K562 (cell line): ENCODE results near the gene SAE1. TPM values are rescaled to one million over a fixed set of nuclear protein-coding genes. Genes with fewer than 3 reads are reported as not detected.

Experiments used
- CBX1 ChIP-seq: sonication (generic); IDR thresholded peaks from 2 replicates; pipeline ENCODE4 v1.6.1; 2016; ENCODE audit warnings: antibody characterized with exemption, low read depth, mild to moderate bottlenecking
- FOXA1 ChIP-seq: fragments of 450-650 bp; IDR thresholded peaks from 2 replicates; pipeline ENCODE4 v1.6.1; 2016; ENCODE audit warnings: mild to moderate bottlenecking, borderline replicate concordance
- HES1 ChIP-seq: fragments of 450-650 bp; IDR thresholded peaks from 2 replicates; pipeline ENCODE4 v1.6.1; 2016; ENCODE audit warnings: low read depth, mild to moderate bottlenecking, moderate library complexity
- KDM2B ChIP-seq: fragments of 250-450 bp; sonication (Bioruptor Pico); IDR thresholded peaks from 2 replicates; pipeline ENCODE4 v1.8.0; 2021; ENCODE audit warnings: mild to moderate bottlenecking, moderate library complexity
- RREB1 ChIP-seq: fragments of 250-450 bp; sonication (Bioruptor Pico); IDR thresholded peaks from 2 replicates; pipeline ENCODE4 v1.4.0; 2020
- SMAD4 ChIP-seq: fragments of 250-450 bp; sonication (Bioruptor Pico); conservative IDR thresholded peaks from 2 replicates; pipeline ENCODE4 v1.8.0; 2021; ENCODE audit warnings: inconsistent platforms, mild to moderate bottlenecking, moderate library complexity
- SP1 ChIP-seq: sonication (generic); formaldehyde crosslinking; IDR thresholded peaks from 2 replicates; pipeline ENCODE4 v1.8.1; 2022; ENCODE audit warnings: mild to moderate bottlenecking, missing genetic modification reagents
- STAT6 ChIP-seq: sonication (generic); formaldehyde crosslinking; IDR thresholded peaks from 2 replicates; pipeline ENCODE4 v1.8.1; 2023; ENCODE audit warnings: mild to moderate bottlenecking, missing genetic modification reagents
- SUPT5H ChIP-seq: fragments of 450-650 bp; IDR thresholded peaks from 2 replicates; pipeline ENCODE4 v1.6.1; 2016
- ZBED1 ChIP-seq: IDR thresholded peaks from 2 replicates; pipeline ENCODE4 v1.6.1; 2014
- ZBTB43 ChIP-seq: sonication (generic); formaldehyde crosslinking; IDR thresholded peaks from 2 replicates; pipeline ENCODE4 v1.8.0; 2023; ENCODE audit warnings: mild to moderate bottlenecking, missing genetic modification reagents
- ZFP30 ChIP-seq: fragments of 250-450 bp; sonication (Bioruptor Pico); IDR thresholded peaks from 2 replicates; pipeline ENCODE4 v1.8.0; 2022; ENCODE audit warnings: moderate library complexity, mild to moderate bottlenecking, inconsistent platforms, borderline replicate concordance
- ZMIZ1 ChIP-seq, 2 experiments: fragments of 150-350 bp in 1 of 2; IDR thresholded peaks; 2 replicates each; pipeline ENCODE4 v1.6.1; 2012 to 2016; ENCODE audit warnings: low read depth in 2 of 2, low read length in 2 of 2, mild to moderate bottlenecking in 1 of 2, moderate library complexity in 1 of 2
- polyA plus RNA-seq, 8 experiments: library from polyadenylated mRNA; depleted of rRNA in 4 of 8; stranded (reverse) in 5 of 8; unstranded in 3 of 8; fragments of >200 nt; fragmentation: Nextera tagmentation in 2 of 8; fragmentation: Illumina TruSeq in 1 of 8; extraction: Ambion mirVana in 2 of 8; extraction: Trizol in 1 of 8; gene quantifications; 2 replicates each; pipeline versions ENCODE4 v1.2.1 to v1.2.3, GENCODE V29; 2011 to 2014; ENCODE audit warnings: inconsistent platforms in 1 of 8, missing spikeins in 1 of 8
- total RNA-seq, 7 experiments: library from RNA; depleted of rRNA in 6 of 7; stranded (reverse); fragments of >200 nt in 6 of 7; fragmentation: Illumina TruSeq in 2 of 7; extraction: Trizol in 2 of 7; gene quantifications; 2 replicates each; pipeline versions ENCODE4 v1.2.1 to v1.2.3, GENCODE V29; 2011 to 2021; ENCODE audit warnings: low replicate concordance in 1 of 7

SAE1 gene
- total and polyA plus RNA-seq, 9 of the 15 experiments (the other 6 are each of a cell fraction or from before 2014, with no cell fraction given): 82.8 to 299 (median 217) TPM

- peak in 1 of 2 experiments; percentile 36; a peak in 1 of 4 replicates for TF ChIP-seq ZMIZ1 (IDR thresholded peaks at IDR 0.05; ENCODE audit: low read depth in 2 of 2, low read length in 2 of 2)
- no peak for TF ChIP-seq FOXA1
- peak; percentile 95 for TF ChIP-seq SUPT5H
- TF ChIP-seq RREB1: 0 out of 2 replicates have a peak, but pooled peaks have one; percentile 36
- TF ChIP-seq SMAD4 (CRISPR knock-in tag): peak; percentile 81
- peak; percentile 83 for TF ChIP-seq SP1 (CRISPR knock-in tag)
- TF ChIP-seq ZBED1: peak; percentile 21; the same call in 1 of the 2 replicates
- no peak for TF ChIP-seq KDM2B (CRISPR knock-in tag)
- peak; percentile 84 for TF ChIP-seq CBX1
- TF ChIP-seq ZBTB43: 0 out of 2 replicates have a peak, but pooled peaks have one; percentile 75
- peak; percentile 91 for TF ChIP-seq HES1
- TF ChIP-seq ZFP30 (CRISPR knock-in tag): no peak
- no peak for TF ChIP-seq STAT6 (CRISPR knock-in tag)
Measured at GRCh38 chr19:47130589-47131227, at the start of gene SAE1 (continued).
